Measurements from ENCODE around the gene TMEM229B.

The TMEM229B gene

DNA sequence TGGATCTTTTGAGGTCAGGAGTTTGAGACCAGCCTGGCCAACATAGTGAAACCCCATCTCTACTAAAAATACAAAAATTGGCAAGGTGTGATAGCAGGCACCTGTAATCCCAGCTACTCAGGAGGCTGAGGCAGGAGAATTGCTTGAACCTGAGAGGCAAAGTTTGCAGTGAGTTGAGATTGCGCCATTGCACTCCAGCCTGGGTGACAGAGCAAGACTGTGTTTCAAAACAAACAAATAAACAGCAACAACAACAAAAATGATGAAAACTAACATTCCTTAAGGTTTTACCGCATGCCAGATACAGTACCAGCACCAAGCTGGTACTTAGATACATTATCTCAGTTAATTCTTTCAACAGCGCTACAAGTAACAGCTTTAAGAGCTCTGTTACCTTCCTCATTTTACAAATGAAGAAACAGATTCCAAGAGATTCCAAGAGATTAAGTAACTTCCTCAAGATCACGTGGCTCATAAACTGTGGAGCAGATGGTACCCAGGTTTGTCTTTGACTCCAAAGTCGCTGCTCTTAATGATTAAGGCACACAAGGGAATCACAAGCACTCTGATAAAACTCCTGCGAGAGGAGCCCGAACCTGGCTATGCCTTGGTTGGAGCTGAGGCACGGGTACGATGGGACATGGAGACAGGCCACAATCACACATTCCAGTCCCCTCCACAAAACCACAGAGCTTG lies 58.9 kb downstream of the TMEM229B start:
- H3K4me3 ChIP-seq (ENCODE audit: low read depth in 1 of 2, low read length in 2 of 2), result no peak overlapping the region
- peaks cover 0 to 5% of the 10 kb centered on the region in 2 donors for H3K4me1 ChIP-seq (ENCODE audit: control insufficient read depth in 1 of 2, insufficient read depth in 2 of 2, low read length in 2 of 2)
- no peak overlapping the region for H3K27ac ChIP-seq (ENCODE audit: low read length)
- H3K36me3 ChIP-seq (ENCODE audit: control insufficient read depth in 1 of 2, insufficient read depth in 2 of 2, low read length in 2 of 2), result no peaks in the 10 kb centered on the region
- H3K9me3 ChIP-seq (ENCODE audit: control insufficient read depth in 1 of 2, low read length in 2 of 2), result no peaks in the 10 kb centered on the region
- no peaks in the 10 kb centered on the region for H3K27me3 ChIP-seq (ENCODE audit: low read depth, low read length)

- H3K27ac ChIP-seq (ENCODE audit: low read length), result no peak overlapping the region
Measured at GRCh38 chr14:67428501-67429031, 60.0 kb downstream of the TMEM229B start.

DNA sequence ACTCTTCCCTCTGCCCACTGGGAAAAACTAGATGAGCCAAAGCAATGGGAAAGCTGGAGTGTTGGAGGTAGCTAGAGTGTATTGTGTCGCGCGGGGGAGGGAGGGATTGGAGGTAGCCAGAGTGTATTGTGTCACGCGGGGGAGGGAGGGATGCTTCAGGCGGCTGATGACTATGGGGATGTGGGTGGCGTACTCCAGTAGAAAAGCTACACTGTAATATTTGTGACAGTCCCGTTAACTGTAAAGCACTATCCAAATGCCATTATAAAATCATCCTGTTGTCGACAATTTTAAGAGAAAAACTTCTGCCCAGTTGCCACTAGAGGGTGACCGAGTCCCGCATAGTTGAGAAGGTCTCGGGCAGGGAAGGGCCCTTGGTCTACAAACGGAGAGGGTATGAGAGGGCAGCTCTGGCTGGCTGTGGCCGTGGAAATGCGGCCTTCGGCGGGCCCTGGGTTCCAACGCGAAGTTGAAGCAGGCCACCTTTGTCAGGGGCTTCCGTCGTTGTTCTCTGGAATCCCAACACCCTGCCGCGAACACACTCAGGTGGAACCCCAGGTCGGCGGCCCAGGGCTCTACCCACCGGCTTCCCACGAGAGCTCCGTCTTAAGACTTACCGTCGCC lies 61.4 kb downstream of the TMEM229B start:
- no peaks in the 10 kb centered on the region for H3K9me3 ChIP-seq (ENCODE audit: control insufficient read depth in 1 of 2, low read length in 2 of 2)
- H3K4me1 ChIP-seq (ENCODE audit: control insufficient read depth in 1 of 2, insufficient read depth in 2 of 2, low read length in 2 of 2), result peaks cover 0 to 5% of the 10 kb centered on the region in 2 donors
- no peak overlapping the region for H3K27ac ChIP-seq (ENCODE audit: low read length)
- H3K4me3 ChIP-seq (ENCODE audit: low read depth in 1 of 2, low read length in 2 of 2), result no peak overlapping the region
- no peaks in the 10 kb centered on the region for H3K36me3 ChIP-seq (ENCODE audit: control insufficient read depth in 1 of 2, insufficient read depth in 2 of 2, low read length in 2 of 2)
- H3K27me3 ChIP-seq (ENCODE audit: low read depth, low read length), result no peaks in the 10 kb centered on the region

More at GRCh38 chr14:67428501-67429031, 60.0 kb downstream of the TMEM229B start:
- no peaks in the 10 kb centered on the region for H3K27me3 ChIP-seq (ENCODE audit: low read depth, low read length)
- no peak overlapping the region for H3K4me3 ChIP-seq (ENCODE audit: low read depth in 1 of 2, low read length in 2 of 2)
- H3K9me3 ChIP-seq (ENCODE audit: control insufficient read depth in 1 of 2, low read length in 2 of 2), result no peaks in the 10 kb centered on the region
- peaks cover 0 to 5% of the 10 kb centered on the region in 2 donors for H3K4me1 ChIP-seq (ENCODE audit: control insufficient read depth in 1 of 2, insufficient read depth in 2 of 2, low read length in 2 of 2)
- no peaks in the 10 kb centered on the region for H3K36me3 ChIP-seq (ENCODE audit: control insufficient read depth in 1 of 2, insufficient read depth in 2 of 2, low read length in 2 of 2)

GRCh38 chr14:67426161-67426560 lies 62.4 kb downstream of the TMEM229B start:
- no peak overlapping the region for H3K4me3 ChIP-seq (ENCODE audit: low read depth in 1 of 2, low read length in 2 of 2)
- H3K4me1 ChIP-seq (ENCODE audit: control insufficient read depth in 1 of 2, insufficient read depth in 2 of 2, low read length in 2 of 2), result peaks cover 0 to 5% of the 10 kb centered on the region in 2 donors
- H3K9me3 ChIP-seq (ENCODE audit: control insufficient read depth in 1 of 2, low read length in 2 of 2), result no peaks in the 10 kb centered on the region
- H3K27me3 ChIP-seq (ENCODE audit: low read depth, low read length), result no peaks in the 10 kb centered on the region
- no peak overlapping the region for H3K27ac ChIP-seq (ENCODE audit: low read length)
- no peaks in the 10 kb centered on the region for H3K36me3 ChIP-seq (ENCODE audit: control insufficient read depth in 1 of 2, insufficient read depth in 2 of 2, low read length in 2 of 2)

GRCh38 chr14:67425608-67426007 lies 62.9 kb downstream of the TMEM229B start:
- no peaks in the 10 kb centered on the region for H3K36me3 ChIP-seq (ENCODE audit: control insufficient read depth in 1 of 2, insufficient read depth in 2 of 2, low read length in 2 of 2)
- H3K27ac ChIP-seq (ENCODE audit: low read length), result no peak overlapping the region
- no peaks in the 10 kb centered on the region for H3K27me3 ChIP-seq (ENCODE audit: low read depth, low read length)
- H3K9me3 ChIP-seq (ENCODE audit: control insufficient read depth in 1 of 2, low read length in 2 of 2), result no peaks in the 10 kb centered on the region
- no peak overlapping the region for H3K4me3 ChIP-seq (ENCODE audit: low read depth in 1 of 2, low read length in 2 of 2)
- H3K4me1 ChIP-seq (ENCODE audit: control insufficient read depth in 1 of 2, insufficient read depth in 2 of 2, low read length in 2 of 2), result peaks cover 0 to 5% of the 10 kb centered on the region in 2 donors

GRCh38 chr14:67424539-67424938 lies 64.0 kb downstream of the TMEM229B start:
- no peak overlapping the region for H3K27ac ChIP-seq (ENCODE audit: low read length)
- no peaks in the 10 kb centered on the region for H3K27me3 ChIP-seq (ENCODE audit: low read depth, low read length)
- H3K4me1 ChIP-seq (ENCODE audit: control insufficient read depth in 1 of 2, insufficient read depth in 2 of 2, low read length in 2 of 2), result peaks cover 0 to 5% of the 10 kb centered on the region in 2 donors
- no peaks in the 10 kb centered on the region for H3K36me3 ChIP-seq (ENCODE audit: control insufficient read depth in 1 of 2, insufficient read depth in 2 of 2, low read length in 2 of 2)
- H3K4me3 ChIP-seq (ENCODE audit: low read depth in 1 of 2, low read length in 2 of 2), result no peak overlapping the region
- no peaks in the 10 kb centered on the region for H3K9me3 ChIP-seq (ENCODE audit: control insufficient read depth in 1 of 2, low read length in 2 of 2)

DNA sequence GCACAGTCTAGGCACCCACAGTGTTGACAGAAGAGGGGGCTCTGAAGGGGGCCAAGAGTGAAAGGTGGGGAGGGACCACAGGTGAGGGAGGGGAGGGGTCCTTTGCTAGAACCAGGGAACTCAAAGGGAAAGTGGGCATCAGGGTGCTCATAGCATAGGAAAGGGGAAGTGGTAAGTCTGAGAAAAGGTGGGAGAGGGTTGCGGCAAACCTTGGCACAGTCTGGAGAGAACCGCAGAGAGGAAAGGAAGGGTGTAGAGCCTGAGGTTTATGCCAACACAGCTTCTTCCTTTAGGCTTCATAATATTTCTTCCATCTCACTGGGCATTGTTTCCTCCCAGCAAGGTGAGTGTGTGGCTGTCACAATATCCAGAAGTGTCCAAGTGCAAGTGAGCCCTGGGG lies 65.1 kb downstream of the TMEM229B start:
- no peaks in the 10 kb centered on the region for H3K36me3 ChIP-seq (ENCODE audit: control insufficient read depth in 1 of 2, insufficient read depth in 2 of 2, low read length in 2 of 2)
- H3K4me1 ChIP-seq (ENCODE audit: control insufficient read depth in 1 of 2, insufficient read depth in 2 of 2, low read length in 2 of 2), result peaks cover 0 to 5% of the 10 kb centered on the region in 2 donors
- H3K27me3 ChIP-seq (ENCODE audit: low read depth, low read length), result no peaks in the 10 kb centered on the region
- H3K4me3 ChIP-seq (ENCODE audit: low read depth in 1 of 2, low read length in 2 of 2), result no peak overlapping the region
- H3K27ac ChIP-seq (ENCODE audit: low read length), result no peak overlapping the region
- no peaks in the 10 kb centered on the region for H3K9me3 ChIP-seq (ENCODE audit: control insufficient read depth in 1 of 2, low read length in 2 of 2)

GRCh38 chr14:67421356-67422224 lies 66.9 kb downstream of the TMEM229B start:
- no peaks in the 10 kb centered on the region for H3K27me3 ChIP-seq (ENCODE audit: low read depth, low read length)

More at GRCh38 chr14:67421356-67422224, 66.9 kb downstream of the TMEM229B start:
- Histone ChIP-seq H3K4me3 (ENCODE audit: low read depth in 1 of 2, low read length in 2 of 2) (no peak overlapping the region), H3K4me1 (ENCODE audit: control insufficient read depth in 1 of 2, insufficient read depth in 2 of 2, low read length in 2 of 2) (no peaks in the 10 kb centered on the region), H3K36me3 (ENCODE audit: control insufficient read depth in 1 of 2, insufficient read depth in 2 of 2, low read length in 2 of 2) (no peaks in the 10 kb centered on the region), H3K27ac (ENCODE audit: low read length) (no peak overlapping the region), H3K9me3 (ENCODE audit: control insufficient read depth in 1 of 2, low read length in 2 of 2) (no peaks in the 10 kb centered on the region)

Measured in muscle layer of duodenum (tissue), 2 donors.